Hepatocyte (in vitro differentiated cells): Measurements from ENCODE around the gene NSUN4. TPM values are rescaled to one million over a fixed set of nuclear protein-coding genes. Genes with fewer than 3 reads are reported as not detected.
"Not testable (repeated sequence)": the region's sequence is repeated elsewhere in the genome, so short reads cannot be mapped to it uniquely, and the experiment has no call there.

Source experiments
- DNase-seq: peaks from one replicate; pipeline ENCODE4 v3.0.0-alpha.2; 2016; ENCODE audit warnings: low spot score
- H2AFZ ChIP-seq: fragments of 200-600 bp; sonication (generic); 2 replicates; pipeline ENCODE4 v1.6.0; 2016; ENCODE audit warnings: antibody characterized with exemption, mild to moderate bottlenecking
- H3K27ac ChIP-seq: fragments of 200-600 bp; sonication (generic); 2 replicates; pipeline ENCODE4 v1.5.1; 2016; ENCODE audit warnings: mild to moderate bottlenecking
- H3K27me3 ChIP-seq: fragments of 200-600 bp; sonication (generic); 2 replicates; pipeline ENCODE4 v1.6.1; 2016
- H3K36me3 ChIP-seq: fragments of 200-600 bp; sonication (generic); replicated peaks from 2 replicates; pipeline ENCODE4 v1.5.1; 2016; ENCODE audit warnings: low read depth; ENCODE audit not compliant: insufficient read depth
- H3K4me1 ChIP-seq: fragments of 200-600 bp; sonication (generic); 2 replicates; pipeline ENCODE4 v1.5.1; 2016; ENCODE audit warnings: mild to moderate bottlenecking, moderate library complexity; ENCODE audit not compliant: insufficient read depth
- H3K4me2 ChIP-seq: fragments of 200-600 bp; sonication (generic); 2 replicates; pipeline ENCODE4 v1.6.0; 2016
- H3K4me3 ChIP-seq: fragments of 200-600 bp; sonication (generic); 2 replicates; pipeline ENCODE4 v1.5.1; 2016; ENCODE audit warnings: mild to moderate bottlenecking
- H3K79me2 ChIP-seq: fragments of 200-600 bp; sonication (generic); 2 replicates; pipeline ENCODE4 v1.6.0; 2017; ENCODE audit warnings: mild to moderate bottlenecking
- H3K9me2 ChIP-seq: fragments of 200-600 bp; sonication (generic); replicated peaks from 2 replicates; pipeline ENCODE4 v1.6.0; 2017; ENCODE audit warnings: mild to moderate bottlenecking; ENCODE audit not compliant: insufficient read depth
- H3K9me3 ChIP-seq: fragments of 200-600 bp; sonication (generic); 2 replicates; pipeline ENCODE4 v1.5.1; 2016; ENCODE audit warnings: low read depth, mild to moderate bottlenecking
- H4K20me1 ChIP-seq: fragments of 200-600 bp; sonication (generic); 2 replicates; pipeline ENCODE4 v1.6.0; 2016; ENCODE audit warnings: mild to moderate bottlenecking; ENCODE audit not compliant: insufficient read depth, poor library complexity, severe bottlenecking
- EZH2 ChIP-seq: fragments of 200-600 bp; sonication (generic); IDR thresholded peaks from 2 replicates; pipeline ENCODE4 v1.6.1; 2016; ENCODE audit warnings: antibody characterized with exemption, mild to moderate bottlenecking, borderline replicate concordance
- EZH2phosphoT487 ChIP-seq: fragments of 200-600 bp; sonication (generic); IDR thresholded peaks from one replicate; pipeline ENCODE4 v1.6.1; 2018; ENCODE audit warnings: antibody characterized with exemption, mild to moderate bottlenecking, low read depth, moderate library complexity; ENCODE audit not compliant: unreplicated experiment, severe bottlenecking
- WGBS: methylation state at CpG from one replicate; pipeline ENCODE4 v1.1.6; 2016; ENCODE audit warnings: low lambda C conversion rate; ENCODE audit errors: missing lambda C conversion rate; 5-methylcytosine and 5-hydroxymethylcytosine counted together
- polyA plus RNA-seq: library from polyadenylated mRNA; unstranded; fragments of >200 nt; fragmentation: Nextera tagmentation; extraction: Ambion mirVana; gene quantifications from 2 replicates; pipeline ENCODE4 v1.2.1, GENCODE V29; 2016
- total RNA-seq: library from RNA; depleted of rRNA; stranded (reverse); fragments of >200 nt; gene quantifications from 2 replicates; pipeline ENCODE4 v1.2.3, GENCODE V29; 2014
- TF ChIP-seq, protein P1 (sequence below): fragments of 200-600 bp; sonication (generic); IDR thresholded peaks from 2 replicates; pipeline ENCODE4 v1.5.1; 2016; ENCODE audit warnings: antibody characterized with exemption, mild to moderate bottlenecking; ENCODE audit not compliant: poor library complexity

The NSUN4 gene
- total and polyA plus RNA-seq, 2 experiments from 2014 or later, result 20.5 to 21.2 TPM

DNA sequence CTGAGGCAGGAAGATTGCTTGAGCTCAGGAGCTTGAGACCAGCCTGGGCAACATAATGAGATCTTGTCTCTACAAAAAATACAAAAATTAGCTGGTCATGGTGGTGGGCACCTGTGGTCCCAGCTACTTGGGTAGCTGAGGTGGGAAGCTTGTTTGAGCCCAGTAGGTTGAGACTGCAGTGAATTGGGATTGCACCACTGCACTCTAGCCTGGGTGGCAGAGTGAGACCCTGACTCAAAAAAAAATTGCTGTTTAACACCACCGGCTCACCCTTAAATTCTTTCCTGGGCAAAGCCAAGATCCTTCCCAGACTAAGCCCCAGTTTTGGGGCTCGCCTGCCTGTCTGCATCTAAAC is 6.6 kb upstream of the NSUN4 start:
- TF ChIP-seq EZH2 (no peak), EZH2phosphoT487 (no peak)
- TF ChIP-seq, protein P1, sequence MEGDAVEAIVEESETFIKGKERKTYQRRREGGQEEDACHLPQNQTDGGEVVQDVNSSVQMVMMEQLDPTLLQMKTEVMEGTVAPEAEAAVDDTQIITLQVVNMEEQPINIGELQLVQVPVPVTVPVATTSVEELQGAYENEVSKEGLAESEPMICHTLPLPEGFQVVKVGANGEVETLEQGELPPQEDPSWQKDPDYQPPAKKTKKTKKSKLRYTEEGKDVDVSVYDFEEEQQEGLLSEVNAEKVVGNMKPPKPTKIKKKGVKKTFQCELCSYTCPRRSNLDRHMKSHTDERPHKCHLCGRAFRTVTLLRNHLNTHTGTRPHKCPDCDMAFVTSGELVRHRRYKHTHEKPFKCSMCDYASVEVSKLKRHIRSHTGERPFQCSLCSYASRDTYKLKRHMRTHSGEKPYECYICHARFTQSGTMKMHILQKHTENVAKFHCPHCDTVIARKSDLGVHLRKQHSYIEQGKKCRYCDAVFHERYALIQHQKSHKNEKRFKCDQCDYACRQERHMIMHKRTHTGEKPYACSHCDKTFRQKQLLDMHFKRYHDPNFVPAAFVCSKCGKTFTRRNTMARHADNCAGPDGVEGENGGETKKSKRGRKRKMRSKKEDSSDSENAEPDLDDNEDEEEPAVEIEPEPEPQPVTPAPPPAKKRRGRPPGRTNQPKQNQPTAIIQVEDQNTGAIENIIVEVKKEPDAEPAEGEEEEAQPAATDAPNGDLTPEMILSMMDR, result no peak
- Histone ChIP-seq H3K27ac (no peak overlapping the region), H3K9me2 (no peaks in the 10 kb centered on the region), H2AFZ (no peak overlapping the region), H3K79me2 (no peaks in the 10 kb centered on the region), H3K4me3 (no peak overlapping the region), H3K4me2 (no peak overlapping the region), H3K27me3 (no peaks in the 10 kb centered on the region), H3K36me3 (no peaks in the 10 kb centered on the region), H4K20me1 (no peaks in the 10 kb centered on the region), H3K4me1 (peaks cover 2% of the 10 kb centered on the region), H3K9me3 (no peaks in the 10 kb centered on the region)
- WGBS, result 82% methylated on average over 2 of the region's 2 CpGs
- DNase-seq, result no peak

DNA sequence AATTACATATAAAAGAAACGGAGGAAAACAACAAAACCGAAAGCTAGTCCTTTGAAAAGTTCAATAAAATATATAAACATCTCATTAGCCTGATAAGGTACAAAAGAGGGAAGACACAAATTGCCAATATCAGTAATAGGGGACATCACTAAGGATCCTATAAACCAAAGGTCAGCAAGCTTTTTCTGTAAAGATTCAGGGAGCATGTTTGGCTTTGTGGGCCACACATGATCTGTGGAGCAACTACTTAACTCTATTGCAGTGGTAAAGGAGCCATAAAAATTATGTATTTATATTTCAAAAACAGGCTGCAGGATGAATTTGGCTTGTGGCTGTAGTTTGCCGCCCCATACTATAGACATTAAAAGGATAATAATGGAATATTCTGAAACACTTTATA is 5.5 kb upstream of the NSUN4 start:
- H3K4me3 ChIP-seq, result no peak overlapping the region
- no peaks in the 10 kb centered on the region for H3K9me3 ChIP-seq
- peaks cover 9% of the 10 kb centered on the region for H3K4me1 ChIP-seq
- DNase-seq, result no peak
- no peaks in the 10 kb centered on the region for H3K79me2 ChIP-seq
- no peaks in the 10 kb centered on the region for H3K36me3 ChIP-seq
- H3K27me3 ChIP-seq, result no peaks in the 10 kb centered on the region
- no peak overlapping the region for H2AFZ ChIP-seq
- no peaks in the 10 kb centered on the region for H4K20me1 ChIP-seq
- TF ChIP-seq, protein P1, result no peak
- no peak for TF ChIP-seq EZH2phosphoT487
- H3K9me2 ChIP-seq, result no peaks in the 10 kb centered on the region
- 78% methylated on average over 3 of the region's 3 CpGs for WGBS
- H3K4me2 ChIP-seq, result no peak overlapping the region
- H3K27ac ChIP-seq, result no peak overlapping the region

DNA sequence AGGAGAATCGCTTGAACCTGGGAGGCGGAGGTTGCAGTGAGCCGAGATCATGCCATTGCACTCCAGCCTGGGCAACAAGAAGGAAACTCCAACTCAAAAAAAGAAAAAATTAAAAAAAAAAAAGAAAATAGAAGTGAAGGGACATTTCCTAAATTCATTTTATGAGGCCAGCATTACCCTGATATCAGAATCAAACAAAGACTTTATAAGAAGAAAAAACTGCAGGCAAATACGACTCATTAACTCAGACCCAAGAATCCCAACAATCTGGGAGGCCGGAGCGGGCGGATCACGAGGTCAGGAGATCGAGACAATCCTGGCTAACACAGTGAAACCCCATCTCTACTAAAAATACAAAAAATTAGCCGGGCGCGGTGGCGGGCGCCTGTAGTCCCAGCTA is 3.2 kb upstream of the NSUN4 start:
- H3K27me3 ChIP-seq, H3K4me2 ChIP-seq, H3K4me3 ChIP-seq, H2AFZ ChIP-seq, H3K9me2 ChIP-seq, DNase-seq, H4K20me1 ChIP-seq, H3K9me3 ChIP-seq, H3K4me1 ChIP-seq, H3K36me3 ChIP-seq, H3K27ac ChIP-seq: not testable (repeated sequence)
- H3K79me2 ChIP-seq, result peaks cover 13% of the 10 kb centered on the region
- WGBS, result 97% methylated on average over 13 of the region's 14 CpGs

DNA sequence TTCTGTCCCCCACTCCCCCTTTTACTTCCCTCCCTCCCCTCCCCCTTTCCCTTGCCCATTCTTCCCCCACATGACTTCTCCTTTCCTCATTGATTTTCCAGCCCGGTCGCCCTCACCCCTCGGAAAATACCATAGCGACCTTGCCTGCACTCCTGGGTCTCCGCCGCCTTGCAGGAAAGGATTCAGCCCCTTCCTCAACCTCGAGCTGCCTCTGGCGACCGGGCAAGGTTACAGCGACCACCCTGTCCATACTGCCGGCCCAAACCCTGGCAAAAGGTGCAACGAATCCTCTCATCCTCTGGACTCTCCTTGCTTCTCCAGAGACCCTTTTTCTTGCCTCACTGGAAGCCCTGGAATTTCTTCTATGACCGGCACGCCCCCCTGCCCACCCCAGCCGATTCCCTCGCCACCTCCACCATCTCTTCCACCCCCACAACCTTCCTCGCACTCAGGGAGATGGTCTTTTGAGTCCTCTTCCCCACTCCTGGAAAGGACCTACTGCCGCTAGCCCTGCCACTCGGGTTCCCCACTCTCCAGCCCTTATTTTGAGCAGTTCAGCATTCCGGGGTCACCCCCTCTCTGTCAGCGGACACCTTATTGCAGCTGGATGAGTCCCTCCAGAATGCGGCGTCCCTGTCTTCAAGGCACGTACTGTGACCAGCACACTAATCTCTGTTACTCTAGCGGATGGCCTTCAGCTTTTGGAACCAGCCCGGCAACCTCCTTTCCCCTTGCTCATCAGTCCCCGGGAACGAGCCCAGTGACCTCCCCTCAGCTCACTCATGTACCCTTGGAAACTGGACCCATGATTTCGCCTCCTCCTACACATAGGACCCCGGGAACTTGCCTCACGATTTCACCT is 846 bp downstream of the NSUN4 start:
- DNase-seq, result peak; percentile 21
- peak overlapping the region; percentile 61 for H2AFZ ChIP-seq
- H3K4me1 ChIP-seq, result peaks cover 9% of the 10 kb centered on the region

More for the DNA sequence above, 846 bp downstream of the NSUN4 start:
- peak overlapping the region; percentile 54 for H3K4me3 ChIP-seq
- H3K79me2 ChIP-seq, result peaks cover 27% of the 10 kb centered on the region
- no peaks in the 10 kb centered on the region for H3K36me3 ChIP-seq
- no peaks in the 10 kb centered on the region for H3K9me2 ChIP-seq
- peak overlapping the region; percentile 86 for H3K4me2 ChIP-seq
- no peaks in the 10 kb centered on the region for H4K20me1 ChIP-seq
- no peaks in the 10 kb centered on the region for H3K9me3 ChIP-seq
- WGBS, result 56% methylated on average over 31 of the region's 31 CpGs
- peak overlapping the region; percentile 99 for H3K27ac ChIP-seq
- TF ChIP-seq, protein P1, result no peak
- TF ChIP-seq EZH2phosphoT487, result no peak
- no peaks in the 10 kb centered on the region for H3K27me3 ChIP-seq
